HG02763 (cell line): ENCODE results near the gene TEDC1.

Experiments used
- ATAC-seq: cut with Tn5 transposase; IDR thresholded peaks from one replicate; pipeline ENCODE4 v1.9.1; 2021; ENCODE audit warnings: mild to moderate bottlenecking, moderate library complexity; ENCODE audit not compliant: unreplicated experiment

Gene TEDC1

DNA sequence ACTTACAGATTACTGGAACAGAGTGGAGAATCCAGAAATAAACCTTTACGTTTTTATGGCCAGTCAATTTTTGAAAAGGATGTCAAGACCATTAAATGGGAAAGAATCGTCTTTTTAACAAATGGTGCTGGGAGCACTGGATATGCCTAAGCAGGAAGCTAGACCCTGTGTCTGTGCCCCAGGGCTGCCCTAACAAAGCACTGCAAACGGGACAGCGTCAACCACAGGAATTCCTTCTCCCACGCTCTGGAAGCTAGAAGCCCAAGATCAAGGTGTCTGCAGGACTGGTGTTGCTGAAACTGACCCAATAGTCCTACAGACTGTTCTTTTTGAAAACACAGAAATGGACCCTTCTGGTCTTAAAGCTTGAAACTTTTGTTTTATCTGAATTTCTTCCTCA, 26.1 kb downstream of the TEDC1 start:
- no peak for ATAC-seq

DNA sequence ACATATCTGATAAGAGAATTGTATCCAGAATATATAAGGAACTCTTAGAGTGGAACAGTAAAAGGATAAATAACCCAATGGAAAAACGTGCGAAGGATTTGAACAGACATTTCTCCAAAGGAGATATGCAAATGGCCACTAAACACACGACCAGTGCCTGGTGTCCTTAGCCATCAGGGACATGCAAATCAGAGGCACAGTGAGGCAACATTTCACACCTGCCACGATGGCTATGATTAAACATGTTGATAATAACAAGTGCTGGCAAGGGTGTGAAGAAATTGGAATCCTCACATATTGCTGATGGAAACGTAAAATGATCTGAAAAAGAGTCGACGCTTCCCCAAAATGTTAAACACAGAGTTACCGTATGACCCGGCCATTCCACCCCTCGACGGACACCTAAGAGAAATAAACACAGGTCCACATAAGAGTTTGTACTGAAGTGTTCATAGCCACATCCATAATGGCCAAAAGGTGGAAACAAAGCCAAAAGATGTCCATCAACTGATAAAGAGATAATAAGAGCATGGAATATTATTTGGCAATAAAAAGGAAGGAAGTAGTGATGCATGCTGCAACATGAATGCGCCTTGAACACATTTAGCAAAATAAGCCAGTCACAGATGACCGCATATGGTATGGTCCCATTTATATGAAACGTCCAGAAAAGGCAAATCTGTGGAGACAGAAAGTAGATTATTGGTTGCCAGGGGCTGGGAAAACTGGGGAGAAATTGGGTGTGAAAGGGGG, 29.1 kb downstream of the TEDC1 start:
- ATAC-seq = no peak

DNA sequence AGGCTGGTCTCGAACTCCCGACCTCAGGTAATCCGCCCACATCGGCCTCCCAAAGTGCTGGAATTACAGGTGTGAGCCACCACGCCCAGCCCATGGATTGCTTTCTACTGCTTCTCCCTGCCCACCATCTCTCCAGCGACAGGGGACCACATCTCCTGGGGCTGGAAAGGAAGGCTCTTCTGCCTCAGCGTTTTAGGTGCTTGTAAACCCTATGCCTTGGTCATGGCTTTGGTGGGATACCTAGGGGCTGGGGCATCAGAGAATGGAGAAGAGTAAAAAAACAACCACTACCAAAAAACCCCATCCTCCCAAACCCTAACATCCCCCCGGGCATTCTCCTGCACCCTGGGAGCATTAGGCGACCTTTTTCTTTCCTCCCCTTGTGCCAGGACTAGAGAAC, 34.3 kb downstream of the TEDC1 start:
- ATAC-seq = no peak

DNA sequence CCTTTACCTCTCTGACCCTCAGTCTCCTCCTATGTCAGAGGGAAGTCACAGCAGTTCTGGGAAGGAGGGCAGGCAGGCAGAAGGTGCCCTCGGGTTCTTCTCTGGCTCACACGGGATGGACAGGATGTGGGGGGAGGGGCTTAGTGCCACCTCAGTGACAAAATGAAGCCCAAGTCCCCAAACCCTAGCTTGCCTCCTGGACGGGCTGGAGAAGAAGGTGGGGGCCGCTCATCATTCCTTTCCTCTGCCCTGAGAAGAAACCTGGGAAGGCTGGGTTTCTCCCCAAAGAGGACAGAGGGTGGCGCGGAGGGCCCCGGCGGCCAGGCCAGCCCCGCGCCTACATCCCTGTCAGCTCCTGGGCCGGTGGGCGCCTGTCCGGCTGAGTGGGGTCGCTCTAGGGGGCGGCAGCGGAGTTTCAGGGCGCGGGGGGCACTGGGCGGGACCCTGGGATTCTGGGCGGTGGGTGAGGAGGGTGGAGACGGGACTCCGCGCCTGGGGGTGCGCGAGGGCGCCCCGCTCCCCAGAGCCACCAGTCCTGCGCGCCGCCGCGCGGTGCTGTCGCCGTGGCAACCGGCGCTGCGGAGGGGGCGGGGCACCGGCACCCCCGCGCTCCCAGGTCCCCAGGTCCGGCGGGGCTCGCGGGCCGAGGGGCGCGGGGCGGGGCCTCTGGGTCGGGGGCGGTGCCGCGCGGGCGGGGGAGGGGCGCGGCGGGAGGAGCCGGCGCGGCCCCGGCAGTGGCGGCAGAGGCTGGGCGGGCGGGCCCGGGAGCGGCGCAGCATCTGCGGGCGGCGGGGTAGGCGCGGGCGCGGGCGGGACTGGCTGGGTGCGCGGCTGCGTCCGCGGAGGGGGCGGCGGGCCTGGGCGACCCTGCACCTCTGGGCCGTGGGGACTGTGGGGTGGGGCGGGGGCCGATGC, 35.1 kb downstream of the TEDC1 start, which contains the start of gene TMEM121:
Gene TMEM121 (plus strand): TSS at position 723 of the 915 bp plus-strand sequence. CDS start 2,252 bp downstream, outside the sequence.
- no peak for ATAC-seq

DNA sequence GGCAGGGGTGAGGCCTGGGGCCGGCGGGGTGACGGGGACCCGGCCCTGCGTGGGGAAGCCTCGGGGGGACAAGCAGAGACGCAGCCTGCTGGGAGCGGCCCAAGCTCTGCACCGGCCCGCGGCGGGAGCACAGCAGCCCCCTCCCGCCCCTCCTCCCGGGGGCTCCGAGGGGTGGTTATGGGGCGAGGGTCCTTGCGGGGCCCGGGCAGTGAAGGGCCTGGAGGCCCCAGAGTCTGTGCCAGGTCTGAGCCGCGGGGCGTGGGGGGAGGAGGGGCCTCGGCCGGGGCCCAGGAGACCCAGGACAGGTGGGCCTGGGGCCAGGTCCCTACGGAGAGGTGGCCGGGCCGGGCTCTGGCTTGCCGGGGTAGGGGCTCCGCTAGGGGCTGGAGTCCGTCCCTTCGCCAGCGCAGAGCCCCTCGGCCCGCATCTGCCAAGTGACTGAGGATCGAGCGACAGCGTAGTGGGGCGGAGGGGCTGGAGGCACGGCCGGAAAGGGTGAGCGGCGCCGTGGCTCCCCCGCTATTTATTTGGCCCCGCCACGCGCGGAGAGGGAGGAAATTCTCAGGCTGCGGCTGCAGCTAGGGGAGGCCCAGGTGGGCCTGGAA, 35.8 kb downstream of the TEDC1 start:
- ATAC-seq = no peak

DNA sequence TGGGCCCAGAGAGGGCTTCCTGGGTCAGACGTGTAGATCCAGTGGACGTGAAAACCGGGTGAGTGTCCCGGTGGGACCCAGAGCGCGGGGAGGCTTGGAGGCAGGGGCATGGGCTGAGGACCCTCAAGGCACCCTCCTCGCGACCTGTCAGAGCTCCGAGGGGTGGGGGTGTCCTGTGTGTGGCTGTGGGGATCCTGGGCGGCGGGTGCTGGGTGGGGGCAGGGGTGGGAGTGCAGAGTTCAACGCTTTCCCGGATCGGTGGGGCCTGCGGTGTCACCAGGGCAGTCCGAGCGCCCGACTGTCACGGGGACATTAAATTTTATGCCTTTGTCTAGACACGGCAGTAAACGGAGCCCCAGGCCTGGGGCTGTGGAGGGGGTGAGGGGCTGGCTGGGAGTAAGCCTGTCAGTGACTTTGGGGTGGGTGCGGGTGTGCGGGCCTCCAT, 36.4 kb downstream of the TEDC1 start:
- ATAC-seq = no peak

DNA sequence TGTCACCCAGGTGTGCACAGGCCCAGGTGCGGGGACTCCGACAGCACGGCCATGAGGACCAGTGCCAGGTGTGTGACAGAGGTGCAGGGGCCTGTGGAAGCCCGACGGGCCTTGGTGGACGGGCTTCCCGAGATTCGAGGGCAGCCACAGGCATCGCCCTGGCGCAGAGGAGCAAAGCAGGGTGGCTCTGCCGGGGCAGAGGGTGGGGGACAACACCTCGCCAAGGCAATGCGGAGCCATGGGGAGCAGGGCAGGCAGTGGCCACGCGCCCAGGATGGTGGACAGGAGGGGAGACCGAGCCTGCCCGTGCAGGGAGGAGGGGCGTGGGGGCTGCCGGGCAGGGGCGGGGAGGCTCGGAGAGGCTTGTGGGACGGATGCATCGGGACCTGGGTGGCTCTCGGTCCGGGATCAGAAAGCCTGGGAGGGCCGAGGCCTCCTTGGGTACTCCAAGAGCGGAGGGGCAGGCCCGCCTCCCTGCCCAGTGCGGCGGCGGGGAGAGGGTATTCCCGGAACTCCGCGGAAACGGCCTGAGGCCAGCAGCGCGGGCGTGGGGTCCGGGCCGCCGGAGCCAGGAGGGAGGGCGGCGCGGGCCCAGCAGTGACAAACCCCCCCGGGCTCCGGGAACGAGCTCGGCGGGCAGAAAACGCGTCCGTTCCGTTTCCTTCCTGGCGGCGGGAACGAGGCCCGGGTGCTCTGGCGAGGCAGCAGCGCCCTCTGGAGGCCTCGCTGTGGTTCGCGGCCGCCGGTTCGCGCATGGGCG, 37.0 kb downstream of the TEDC1 start:
- ATAC-seq = no peak

DNA sequence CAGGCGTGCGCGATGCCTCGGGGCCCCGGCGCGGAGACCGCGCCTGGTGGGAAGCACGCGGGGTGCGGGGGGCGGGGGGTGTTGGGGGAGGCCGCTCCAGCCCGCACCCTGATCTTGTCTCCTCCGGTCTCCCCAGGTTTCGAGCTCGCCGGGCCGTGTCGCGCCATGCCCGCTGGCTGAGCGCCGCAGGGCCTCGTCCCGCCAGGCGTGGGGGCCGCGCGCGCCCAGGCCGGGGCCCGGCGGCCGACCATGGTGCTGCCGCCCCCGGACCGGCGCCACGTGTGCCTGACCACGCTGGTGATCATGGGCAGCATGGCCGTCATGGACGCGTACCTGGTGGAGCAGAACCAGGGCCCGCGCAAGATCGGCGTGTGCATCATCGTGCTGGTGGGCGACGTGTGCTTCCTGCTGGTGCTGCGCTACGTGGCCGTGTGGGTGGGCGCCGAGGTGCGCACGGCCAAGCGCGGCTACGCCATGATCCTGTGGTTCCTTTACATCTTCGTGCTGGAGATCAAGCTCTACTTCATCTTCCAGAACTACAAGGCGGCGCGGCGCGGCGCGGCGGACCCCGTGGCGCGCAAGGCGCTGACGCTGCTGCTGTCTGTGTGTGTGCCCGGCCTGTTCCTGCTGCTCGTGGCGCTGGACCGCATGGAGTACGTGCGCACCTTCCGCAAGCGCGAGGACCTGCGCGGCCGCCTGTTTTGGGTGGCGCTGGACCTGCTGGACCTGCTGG, 37.7 kb downstream of the TEDC1 start:
- no peak for ATAC-seq

DNA sequence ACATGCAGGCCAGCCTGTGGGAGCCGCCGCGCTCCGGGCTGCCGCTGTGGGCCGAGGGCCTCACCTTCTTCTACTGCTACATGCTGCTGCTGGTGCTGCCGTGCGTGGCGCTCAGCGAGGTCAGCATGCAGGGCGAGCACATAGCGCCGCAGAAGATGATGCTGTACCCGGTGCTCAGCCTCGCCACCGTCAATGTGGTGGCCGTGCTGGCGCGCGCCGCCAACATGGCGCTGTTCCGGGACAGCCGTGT, 38.2 kb downstream of the TEDC1 start:
- no peak for ATAC-seq

DNA sequence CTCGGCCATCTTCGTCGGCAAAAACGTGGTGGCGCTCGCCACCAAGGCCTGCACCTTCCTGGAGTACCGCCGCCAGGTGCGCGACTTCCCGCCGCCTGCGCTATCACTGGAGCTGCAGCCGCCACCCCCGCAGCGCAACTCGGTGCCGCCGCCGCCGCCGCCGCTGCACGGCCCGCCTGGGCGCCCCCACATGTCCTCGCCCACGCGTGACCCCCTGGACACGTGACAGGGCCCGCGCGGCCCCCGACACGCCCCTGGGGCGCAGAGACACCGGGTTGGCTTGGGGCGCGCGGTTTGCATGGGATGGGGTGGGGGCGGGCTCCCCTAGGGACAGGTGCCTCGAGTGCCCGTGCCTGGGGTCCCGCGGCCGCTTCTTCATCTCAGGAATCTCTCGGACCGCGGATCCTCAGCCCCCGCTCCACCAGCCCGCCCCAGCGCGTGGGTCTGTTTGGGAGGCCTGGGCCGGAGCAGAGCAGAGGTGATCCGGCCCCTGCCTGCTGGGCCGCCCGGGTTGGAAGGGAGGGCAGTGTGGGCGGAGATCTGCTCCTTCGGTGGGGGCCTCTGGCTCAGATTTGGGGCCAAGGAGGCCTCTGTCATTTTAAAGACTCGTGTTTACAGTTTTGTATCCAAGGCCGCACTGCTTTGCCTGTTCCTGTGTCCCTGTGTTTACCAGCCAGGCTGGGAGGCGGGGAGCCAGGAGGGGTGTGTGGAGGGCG, 38.7 kb downstream of the TEDC1 start:
- no peak for ATAC-seq

DNA sequence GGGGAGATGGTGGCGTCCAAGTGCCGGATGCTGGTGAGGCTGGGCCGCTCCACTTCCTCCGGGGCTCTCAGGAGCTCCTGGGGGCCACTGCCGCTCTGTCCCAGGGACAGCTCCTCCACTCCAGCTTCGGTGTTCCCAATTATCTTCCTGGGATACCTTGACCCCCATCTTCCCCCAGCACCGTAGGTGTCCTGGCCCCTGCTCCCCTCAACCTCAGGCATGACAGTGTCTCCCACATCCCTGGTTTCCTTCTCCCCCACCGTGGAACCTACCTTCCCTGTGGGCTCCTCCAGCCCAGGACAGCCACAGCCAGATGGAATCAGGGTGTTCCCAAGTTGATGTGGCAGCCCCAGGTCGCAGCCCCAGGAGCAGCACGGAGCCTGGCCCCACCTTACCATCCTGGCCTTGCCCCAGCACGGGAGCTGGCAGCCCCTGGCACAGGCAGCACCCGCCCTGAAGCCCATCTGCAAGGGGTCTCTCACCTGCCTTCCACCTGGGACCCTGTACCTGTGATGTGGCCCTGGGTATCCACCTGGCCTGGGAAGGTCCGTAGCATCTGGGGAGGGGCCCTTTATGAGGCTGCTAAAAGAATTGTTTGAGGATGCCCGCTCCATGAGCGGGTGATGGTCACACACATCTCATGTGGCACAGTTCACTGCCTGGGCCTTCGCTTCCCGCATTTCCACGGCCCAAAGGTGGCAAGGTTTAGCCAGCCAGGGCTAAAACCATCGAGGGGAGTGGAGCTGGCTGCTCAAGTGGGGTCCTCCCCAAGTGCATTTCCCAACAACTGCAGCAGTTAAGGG, 39.4 kb downstream of the TEDC1 start:
- ATAC-seq = no peak

DNA sequence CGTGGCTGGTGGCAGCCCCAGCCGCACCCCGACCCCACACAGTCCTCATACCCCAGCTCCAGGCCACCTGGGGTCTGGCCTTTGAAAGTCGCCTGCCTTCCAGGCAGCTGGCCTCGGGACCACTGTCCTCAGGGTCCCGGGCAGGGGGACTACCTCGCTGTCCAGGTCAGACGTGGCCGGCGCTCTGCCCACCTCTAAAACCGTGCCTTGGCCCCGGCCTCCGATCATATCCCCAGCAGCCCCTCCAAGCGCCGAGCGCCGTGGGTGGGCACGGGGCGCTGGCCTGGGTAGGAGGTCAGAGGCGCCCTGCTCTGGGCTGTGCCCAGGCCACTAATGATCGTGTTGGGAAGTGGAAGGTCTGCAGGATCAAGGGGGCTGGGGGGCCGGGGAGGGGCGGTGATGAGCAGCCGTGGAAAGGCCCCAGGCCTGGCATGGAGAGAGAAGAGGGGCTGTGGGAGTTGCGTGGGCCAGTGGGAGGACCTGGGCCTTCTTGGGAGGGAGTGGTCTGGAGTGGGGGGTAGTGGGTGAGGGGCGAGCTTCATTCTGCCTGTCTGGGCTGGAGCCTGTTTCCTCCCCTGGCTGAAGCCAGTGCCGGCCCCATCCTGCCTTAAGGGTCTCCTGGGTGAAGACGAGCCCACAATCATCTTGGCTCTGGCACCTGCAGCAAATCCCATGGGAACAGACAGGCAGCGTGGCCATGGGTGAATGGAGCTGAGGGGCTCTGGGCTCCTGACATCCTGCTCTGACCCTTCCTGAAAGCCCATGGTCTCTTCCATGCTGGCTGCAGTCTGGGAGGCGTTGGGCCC, 40.2 kb downstream of the TEDC1 start:
- ATAC-seq = no peak

DNA sequence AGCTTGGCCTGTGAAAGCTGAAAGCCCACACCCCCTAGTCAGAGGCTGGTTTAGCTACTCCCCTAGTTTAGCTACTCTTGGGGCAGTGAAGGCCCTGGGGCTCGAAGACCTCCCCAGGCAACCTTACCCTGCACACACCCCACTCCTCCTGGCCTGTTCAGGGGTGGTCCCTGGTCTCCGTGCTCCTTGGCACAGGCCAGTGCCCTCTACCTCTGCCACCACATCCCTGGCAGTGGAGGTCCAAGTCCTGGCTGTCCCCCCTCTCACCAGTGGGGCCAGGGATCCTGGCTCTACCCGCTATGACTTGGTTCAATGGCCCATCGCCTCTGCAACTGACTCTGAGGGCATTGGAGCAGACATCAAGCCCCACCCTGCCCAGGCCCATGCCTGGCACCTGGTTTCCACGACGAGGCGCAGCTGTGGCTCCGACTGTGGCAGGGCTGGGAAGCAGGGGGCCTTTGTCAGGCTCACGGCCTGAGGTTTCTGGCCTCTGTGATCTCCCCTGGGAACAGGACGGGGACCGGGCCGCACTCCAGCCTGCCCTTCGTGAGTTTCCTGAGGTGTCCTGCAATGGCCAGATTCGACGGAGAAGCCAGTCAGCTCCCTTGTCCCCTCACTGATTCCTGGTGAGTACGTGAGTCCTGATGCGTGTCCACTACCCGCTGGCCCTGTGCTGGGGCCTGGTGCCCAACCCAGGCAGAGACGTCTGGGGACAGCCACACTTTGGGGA, 41.0 kb downstream of the TEDC1 start:
- ATAC-seq = no peak

DNA sequence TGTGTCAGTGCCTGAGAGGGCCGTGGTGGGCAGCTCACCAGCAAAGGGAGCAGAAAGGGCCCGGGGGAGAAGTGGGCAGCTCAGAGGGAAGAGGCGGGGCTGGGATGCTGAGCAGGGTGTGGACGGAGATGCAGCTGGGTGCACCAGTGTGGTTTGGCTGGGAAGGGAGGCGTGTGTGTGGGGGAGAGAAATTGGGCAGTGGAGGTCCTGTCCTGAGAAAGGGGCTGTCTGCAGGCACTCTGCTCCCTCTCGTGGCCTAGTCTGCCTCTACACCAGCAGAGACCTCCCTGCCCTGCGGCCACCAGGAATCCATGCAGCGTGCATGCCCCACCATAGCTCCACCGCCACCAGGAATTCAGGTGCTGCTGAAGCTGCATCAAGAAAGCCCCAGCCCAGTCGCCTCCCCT, 41.7 kb downstream of the TEDC1 start:
- no peak for ATAC-seq

DNA sequence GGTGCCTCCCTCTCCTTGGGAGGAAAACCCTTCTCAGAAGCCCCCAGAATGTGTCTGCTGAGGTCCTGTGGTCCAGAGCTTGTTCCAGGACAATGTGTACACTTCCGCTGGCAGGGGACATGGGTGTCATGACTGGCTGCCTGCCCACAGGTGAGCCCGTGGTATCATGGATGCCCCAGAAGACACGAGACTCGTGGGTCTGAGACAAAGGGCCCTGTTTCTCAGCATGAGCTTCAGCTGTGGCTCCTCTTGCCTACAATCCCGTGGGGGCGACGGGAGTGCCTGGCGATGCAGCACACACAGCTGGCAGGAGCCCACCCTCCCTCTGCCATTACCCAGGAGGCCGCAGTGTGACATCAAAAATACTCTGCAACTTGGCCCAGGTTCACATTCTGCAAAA, 42.3 kb downstream of the TEDC1 start:
- no peak for ATAC-seq

DNA sequence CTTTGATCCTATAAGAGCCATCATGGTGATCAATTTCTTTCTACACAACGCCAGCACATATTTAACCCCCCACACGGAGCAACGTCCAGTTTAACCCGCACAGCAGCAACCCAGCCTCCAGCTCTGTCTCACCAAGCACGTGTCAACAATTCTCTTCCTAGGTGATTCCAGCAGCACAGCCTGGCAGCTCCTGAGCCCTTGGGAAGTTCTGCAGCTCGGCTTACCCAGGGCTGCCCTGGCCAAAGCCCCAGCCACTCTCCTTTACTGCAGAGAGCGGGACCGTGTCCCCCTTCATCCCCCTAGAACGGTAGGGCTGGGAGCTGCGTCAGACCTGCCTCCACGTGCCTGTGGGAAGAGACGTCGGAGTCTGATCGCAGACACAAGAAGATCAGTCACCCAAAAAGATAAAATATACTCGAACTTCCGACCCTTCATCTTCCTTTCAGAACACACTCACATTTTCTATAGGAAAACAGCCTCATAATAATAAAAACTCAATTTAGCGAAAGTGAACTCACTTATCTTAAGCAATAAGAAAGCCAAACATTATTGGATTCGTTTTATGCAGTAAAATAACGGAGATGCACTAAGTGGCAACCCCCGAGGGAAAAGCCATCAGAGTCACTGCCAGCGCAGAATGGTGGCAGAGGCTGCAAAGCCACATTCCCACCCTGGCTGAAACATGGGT, 42.9 kb downstream of the TEDC1 start:
- no peak for ATAC-seq

DNA sequence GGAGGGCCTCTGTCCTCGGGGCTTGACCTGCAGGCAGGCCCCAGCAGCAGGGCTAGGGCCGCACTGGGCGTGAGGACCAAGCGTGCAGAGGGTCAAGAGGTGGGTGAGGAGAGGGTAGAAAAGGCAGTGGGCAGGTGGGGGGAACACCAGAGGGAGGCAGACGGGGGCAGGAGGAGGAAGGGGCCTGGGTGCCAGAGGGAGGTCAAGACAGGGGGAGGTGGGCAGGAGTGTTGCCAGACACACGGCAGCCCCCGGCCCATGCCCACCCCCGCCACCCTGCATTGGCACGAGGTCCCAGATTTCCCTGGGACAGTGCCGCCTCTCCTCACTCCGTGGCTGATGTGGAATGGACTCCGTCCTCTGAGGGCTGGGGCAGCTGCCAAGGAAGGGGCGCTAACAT, 43.5 kb downstream of the TEDC1 start:
- no peak for ATAC-seq
